ENCODE data around the gene CSMD2.

Gene CSMD2

GRCh38 chr1:33763406-33763805 is 401.6 kb downstream of the CSMD2 start:
- DNase-seq: no peak

- DNase-seq: no peak
Observed at GRCh38 chr1:33762962-33763361, 402.1 kb downstream of the CSMD2 start.

GRCh38 chr1:33762109-33762830 is 402.8 kb downstream of the CSMD2 start:
- no peak for DNase-seq

- no peak for DNase-seq
Observed at GRCh38 chr1:33758698-33759097, 406.3 kb downstream of the CSMD2 start.

GRCh38 chr1:33753087-33753856 is 411.8 kb downstream of the CSMD2 start:
- no peak for DNase-seq

- DNase-seq: no peak
Observed at GRCh38 chr1:33745942-33746341, 419.1 kb downstream of the CSMD2 start.

GRCh38 chr1:33743221-33743998 is 421.6 kb downstream of the CSMD2 start:
- DNase-seq: no peak

- DNase-seq: no peak
Observed at GRCh38 chr1:33742663-33743062, 422.4 kb downstream of the CSMD2 start.

- DNase-seq: no peak
Observed at GRCh38 chr1:33741749-33742148, 423.3 kb downstream of the CSMD2 start.

DNA sequence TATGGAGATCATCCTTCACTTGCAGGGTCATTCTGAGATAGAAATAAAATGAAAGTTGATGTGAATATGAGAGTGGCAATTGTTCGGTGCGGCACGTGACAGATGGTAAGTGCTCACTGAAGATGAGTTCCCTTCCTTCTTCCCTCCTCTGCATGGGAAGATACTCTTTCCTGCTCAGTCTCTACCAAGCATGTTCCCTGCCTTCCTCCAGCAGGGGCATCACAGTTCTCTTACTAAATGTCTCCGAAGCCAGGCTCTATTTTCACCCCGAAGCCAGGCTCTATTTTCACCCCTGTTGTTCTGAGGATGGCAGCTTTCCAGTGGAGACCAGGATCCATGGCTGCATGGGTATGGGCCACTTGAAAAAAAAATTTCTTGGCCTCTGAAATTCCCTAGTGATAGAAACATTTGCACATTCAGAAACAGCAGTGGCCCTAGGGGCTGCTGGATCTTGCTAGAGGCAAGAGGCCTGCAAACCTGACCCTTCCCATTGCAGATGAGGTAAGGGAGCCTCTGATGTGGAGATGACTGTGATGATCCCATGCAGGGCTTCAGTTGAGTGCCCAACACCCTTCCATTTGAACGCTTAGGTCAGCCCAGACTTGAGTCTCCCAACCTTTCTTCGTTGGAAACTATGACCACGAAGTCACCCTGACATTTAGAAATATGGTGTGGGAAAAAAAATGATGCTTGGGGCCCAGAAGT is 424.8 kb downstream of the CSMD2 start:
- DNase-seq: no peak

- DNase-seq: no peak
Observed at GRCh38 chr1:33738976-33739375, 426.1 kb downstream of the CSMD2 start.

GRCh38 chr1:33738536-33738935 is 426.5 kb downstream of the CSMD2 start:
- no peak for DNase-seq

DNA sequence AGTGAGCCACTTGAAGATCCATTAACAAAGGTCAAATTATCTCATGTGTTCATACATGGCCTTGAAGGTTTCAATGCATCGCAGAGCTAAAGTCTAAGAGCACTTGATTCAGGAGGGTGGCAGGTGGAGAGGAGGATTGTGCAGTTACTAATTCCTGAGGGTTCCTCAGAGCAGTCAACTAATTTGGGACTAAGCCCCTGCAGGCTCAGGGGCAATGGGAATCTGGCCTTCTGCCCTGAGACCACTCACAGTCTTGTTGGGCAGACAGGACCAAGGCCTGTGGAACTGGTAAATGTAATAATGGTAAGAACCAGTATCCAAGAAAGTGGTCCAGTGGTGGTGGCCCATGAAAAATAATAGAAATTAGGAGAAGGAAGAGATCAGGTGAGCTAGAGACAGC is 428.5 kb downstream of the CSMD2 start:
- no peak for DNase-seq

DNA sequence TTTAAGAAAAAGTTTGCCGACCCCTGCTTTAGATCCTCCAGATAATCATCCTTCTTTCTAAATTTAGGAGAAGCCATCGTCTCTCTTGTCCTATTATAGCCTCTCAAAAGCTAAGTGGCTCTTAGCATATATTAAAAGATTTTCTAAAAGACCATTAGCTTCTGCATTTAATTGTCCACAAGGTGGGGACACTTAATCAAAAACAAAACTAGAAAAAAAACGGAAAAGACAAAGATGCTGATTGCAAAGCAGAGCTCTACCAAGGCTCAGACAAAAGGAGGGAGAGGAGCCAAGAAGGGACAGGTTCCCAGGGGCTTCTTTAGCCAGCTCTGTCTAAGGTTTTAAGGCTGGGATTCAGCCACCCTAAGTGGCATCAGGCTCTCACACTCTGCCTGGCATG is 429.4 kb downstream of the CSMD2 start:
- no peak for DNase-seq

DNA sequence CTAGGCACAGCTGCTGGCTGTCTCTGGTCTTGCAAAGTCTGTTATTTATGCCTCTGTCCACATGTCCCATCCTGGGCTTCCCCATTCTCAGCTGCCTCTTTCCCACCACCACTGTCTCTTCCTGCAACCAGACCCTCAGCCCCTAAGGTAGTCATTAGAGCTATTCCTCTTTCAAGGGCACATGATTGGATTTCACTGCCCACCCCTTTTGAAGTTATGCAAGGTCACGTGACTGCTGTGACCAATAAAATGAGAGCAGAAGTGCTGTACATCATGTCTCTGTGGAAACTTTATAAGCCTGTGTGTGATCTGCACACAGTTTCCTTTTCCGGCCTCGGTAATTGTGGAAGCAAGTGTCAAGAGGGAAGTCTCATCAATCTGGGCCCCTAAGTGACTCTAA is 437.7 kb downstream of the CSMD2 start:
- DNase-seq: no peak

- DNase-seq: no peak
Observed at GRCh38 chr1:33726274-33726804, 438.7 kb downstream of the CSMD2 start.

DNA sequence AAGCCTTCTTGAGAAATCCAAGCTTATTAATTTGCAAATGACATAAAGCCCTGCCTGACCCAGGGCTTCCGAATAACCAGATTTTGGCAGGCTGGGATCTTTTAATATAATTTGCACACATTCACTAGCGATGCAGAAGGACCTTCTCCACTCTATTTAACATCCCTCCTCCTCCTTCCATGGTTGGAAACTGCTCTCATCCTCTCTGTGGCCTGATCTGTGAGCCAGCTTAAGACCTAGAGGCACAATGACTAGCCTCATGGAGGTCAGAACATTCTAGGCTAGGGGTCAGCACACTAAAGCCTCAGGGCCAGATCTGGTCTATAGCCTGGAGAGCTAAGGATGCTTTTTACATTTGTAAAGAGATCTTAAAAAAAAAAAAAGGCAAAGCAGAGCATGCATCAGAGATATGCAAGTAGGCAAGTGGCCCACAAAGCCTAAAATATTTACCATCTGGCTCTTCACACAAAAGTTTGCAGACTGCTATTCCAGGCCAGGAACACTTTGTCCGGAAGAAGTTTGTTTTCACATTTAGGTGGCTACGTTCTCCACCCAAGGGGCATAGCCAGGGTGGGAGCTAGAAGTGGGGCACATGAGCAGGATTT is 439.4 kb downstream of the CSMD2 start:
- DNase-seq: no peak

DNA sequence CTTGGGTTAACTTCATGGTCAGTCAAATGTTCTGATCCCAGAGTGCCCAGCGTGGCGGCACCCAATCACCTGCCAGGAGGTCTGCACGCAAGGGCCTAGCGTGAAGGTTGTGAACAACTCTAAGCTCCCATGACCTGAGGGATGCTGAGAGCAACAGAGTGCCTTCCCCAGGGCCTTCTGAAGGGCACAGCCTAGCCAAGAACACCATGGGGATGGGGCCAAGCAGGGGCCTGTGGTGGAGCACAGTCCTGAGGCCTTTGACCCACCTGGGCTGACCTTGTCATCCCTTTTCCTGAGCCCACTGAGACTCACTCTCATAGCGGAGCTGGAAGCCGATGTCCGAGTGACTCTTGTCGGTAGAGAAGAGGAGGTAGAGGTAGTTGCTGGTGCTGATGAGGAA is 440.0 kb downstream of the CSMD2 start:
- no peak for DNase-seq

DNA sequence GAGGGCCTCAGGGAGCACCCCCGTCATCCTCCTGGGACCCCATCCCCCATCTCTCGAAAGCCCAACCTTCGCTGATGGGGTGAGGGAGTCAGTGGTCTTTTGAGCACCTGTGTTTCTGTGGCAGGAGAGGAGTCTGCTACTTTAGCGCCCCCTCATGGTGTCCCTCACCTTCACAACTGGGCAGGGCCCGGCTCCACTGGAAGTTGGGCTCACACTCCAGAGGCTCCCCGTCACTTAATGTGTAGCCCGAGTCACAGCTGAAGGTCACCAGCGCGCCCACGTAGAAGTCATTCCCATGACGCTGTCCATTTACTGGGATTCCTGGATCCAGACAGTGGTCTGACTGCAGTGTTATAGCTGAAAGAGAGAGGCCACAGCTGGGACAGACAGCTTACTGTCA is 440.7 kb downstream of the CSMD2 start:
- no peak for DNase-seq

DNA sequence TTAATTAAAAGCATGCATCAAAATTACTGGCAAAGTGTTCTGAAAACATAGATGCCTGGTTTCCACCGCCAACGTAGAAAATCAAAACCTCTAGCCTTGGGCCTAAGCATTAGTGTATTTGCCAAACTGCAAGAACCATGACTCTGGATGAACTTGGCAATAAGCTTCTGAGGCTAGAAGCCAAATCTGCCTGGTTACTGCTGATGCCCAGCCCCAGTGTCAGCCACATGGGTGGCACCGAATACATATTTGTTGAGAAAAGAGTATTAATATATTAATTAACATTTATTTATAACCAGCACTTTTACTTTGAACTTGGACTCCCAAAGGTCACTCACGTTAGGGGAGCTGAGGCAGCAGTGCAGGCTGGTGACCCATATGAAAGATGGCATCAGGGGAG is 441.8 kb downstream of the CSMD2 start:
- no peak for DNase-seq

DNA sequence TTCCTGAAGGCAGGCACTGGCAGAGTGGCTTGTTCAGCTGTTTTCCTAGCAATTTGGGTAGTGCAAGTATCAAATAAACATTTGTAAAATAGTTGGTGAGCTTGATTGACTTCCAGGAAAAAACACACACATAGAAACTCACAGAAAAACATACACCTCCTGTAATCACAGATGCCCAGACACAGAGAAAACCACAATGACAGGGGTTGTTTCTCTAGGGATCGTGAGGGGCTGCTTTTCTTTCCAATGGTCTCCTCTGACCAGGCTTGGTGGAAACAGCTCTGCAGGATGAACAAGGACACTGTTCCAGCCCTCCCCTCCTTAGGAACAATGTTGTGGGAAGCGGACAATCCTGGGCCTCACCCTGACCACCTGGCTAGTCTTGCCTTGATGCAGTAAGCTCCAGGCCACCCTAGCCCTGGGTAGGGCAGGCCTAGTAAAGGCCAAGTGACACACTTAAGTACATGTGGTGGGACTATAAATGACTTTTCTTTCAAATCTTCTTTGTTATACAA is 443.7 kb downstream of the CSMD2 start:
- DNase-seq: no peak

All from hypothalamus (tissue), 51 donors.